MM.1S (cell line): ENCODE data around the gene TMEM116.

ENCODE experiments used
- CTCF ChIP-seq: fragments of 300-600 bp; sonication (generic); IDR thresholded peaks from 2 replicates; pipeline ENCODE4 v1.5.1; 2016; ENCODE audit warnings: antibody characterized with exemption, low read length, mixed read lengths
- EZH2phosphoT487 ChIP-seq: fragments of 300-600 bp; sonication (generic); IDR thresholded peaks from 2 replicates; pipeline ENCODE4 v1.6.1; 2018; ENCODE audit warnings: antibody characterized with exemption, low read length

GRCh38 chr12:112017041-112017440, 4.1 kb upstream of the TMEM116 start:
- no peak for TF ChIP-seq CTCF
- no peak for TF ChIP-seq EZH2phosphoT487
